ENCODE data around the gene SH2D5.
"Not testable (repeated sequence)": the region's sequence is repeated elsewhere in the genome, so short reads cannot be mapped to it uniquely, and the experiment has no call there.

Gene SH2D5

GRCh38 chr1:20727746-20728316, 4.7 kb downstream of the SH2D5 start:
- no peak for DNase-seq

DNA sequence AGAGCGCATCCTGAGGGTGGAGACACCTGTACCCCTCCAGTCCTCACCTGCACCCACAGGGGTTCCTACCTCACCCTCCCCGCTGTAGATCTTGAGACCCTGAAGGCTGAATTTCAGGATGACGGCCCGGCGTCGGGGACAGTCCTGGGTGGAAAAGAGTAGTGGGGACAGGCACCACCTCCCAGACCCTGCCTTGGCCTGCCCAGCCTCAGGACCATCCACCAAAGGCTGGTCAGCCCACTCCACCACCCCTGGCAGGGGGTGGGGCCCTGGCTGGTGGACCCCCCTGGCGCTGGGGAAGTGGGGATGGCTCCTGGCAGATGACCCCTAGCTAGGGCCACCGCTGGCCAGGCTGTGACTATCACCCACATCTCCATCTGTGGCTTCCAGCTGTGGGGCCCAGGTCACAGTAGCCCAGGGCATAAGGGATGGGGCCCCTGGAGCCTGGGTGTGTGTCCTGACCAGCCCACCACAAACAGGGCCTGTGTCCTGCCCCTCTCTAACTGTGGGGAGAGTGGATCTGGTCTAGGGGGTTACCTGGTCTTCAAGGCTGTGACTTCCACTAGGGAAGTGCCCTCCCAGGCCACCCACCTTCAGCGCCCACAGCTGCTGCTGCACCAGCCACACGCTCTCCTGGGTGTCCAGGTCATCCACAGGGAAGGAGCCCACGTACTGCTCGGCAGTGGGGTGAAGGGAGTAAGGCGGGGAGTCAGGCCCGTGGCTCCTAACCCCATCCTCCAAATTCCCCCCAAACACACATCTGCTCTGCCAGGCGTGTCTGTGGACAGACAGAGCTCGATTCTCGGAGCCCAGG, 5.4 kb downstream of the SH2D5 start:
- no peak for DNase-seq

- DNase-seq = no peak
These were observed 6.2 kb downstream of the SH2D5 start for GRCh38 chr1:20726118-20726911.

DNA sequence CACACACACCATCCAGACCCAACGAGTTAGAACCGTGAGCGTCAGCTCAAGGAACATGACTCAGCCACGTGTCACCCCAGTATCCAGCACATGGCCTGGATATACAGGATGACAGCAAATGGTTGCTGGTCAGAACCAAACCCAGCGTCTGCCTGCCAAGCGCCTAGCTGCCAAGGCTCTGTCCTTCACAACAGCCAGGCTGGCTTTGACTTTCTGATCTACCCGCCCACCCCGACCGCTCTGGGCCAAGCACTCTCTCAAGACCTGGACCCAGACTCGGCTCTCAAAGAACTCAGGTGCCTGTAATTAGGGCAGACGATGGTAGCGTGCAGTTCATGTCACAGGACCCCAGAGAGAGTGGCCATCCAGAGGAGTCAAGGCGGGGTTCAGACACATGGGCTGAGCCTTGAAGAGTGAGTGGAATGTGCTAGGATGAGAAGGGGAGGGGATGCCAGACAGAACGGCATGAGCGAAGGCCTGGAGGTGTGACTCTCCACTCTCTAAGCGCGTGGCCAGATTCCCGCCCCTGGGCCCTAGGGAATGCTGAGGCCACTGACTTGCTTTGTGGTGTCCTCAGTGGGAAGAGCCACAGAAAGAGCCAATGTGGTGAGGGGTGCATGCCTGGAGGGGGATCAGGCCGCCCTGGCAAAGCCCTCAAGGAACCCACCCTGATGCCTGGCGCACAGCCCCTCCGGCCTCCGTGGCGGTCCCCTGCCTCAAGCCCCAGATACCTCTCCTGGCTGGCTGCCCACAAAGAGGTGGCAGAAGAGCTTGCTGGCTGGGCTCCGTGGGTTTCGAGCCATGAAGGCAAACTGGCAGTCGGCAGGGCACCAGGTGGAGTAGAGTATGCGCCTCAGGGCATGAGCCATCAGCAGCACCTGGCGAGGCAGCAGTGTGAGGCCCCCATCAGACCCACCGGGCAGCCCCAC, 7.0 kb downstream of the SH2D5 start:
- no peak for DNase-seq

DNA sequence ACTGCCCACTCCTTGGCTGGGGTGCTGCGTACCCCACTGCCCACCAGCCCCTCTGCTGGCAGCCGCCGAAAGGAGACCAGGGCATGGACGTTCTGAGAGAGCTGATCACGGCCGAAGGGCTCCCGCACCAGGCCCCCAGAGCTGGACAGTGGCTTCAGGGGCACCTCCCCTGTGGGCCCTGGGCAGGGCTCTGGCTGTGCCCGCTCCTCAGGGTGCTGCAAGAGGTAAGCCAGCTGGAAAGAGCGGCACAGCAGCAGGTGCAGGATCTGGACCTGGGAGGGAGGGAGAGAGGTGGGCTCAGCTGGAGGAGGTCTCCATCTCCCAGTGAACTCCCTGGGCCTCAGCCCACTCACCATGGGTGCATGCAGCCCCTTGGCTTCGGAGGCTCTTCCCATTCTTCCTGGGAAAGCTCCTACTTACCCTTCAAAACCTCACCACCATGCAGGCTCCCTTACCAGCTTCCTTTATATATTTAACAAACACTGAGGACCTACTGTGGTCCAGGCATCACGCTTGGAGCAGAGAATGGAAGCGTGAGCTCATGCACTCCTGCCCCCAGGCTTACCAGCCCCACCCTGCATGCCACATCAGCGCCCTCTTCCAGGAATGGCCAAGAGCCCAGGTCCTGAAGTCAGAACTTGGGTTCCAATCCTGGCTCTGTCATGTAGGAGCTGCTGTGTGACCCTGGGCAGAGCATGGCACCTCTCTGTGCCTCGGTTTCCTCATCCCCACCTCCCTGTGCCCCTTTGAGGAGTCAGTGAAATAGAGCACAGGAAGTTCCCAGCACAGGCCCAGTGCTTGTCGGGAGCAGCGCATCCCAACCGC, 7.9 kb downstream of the SH2D5 start:
- no peak for DNase-seq

DNA sequence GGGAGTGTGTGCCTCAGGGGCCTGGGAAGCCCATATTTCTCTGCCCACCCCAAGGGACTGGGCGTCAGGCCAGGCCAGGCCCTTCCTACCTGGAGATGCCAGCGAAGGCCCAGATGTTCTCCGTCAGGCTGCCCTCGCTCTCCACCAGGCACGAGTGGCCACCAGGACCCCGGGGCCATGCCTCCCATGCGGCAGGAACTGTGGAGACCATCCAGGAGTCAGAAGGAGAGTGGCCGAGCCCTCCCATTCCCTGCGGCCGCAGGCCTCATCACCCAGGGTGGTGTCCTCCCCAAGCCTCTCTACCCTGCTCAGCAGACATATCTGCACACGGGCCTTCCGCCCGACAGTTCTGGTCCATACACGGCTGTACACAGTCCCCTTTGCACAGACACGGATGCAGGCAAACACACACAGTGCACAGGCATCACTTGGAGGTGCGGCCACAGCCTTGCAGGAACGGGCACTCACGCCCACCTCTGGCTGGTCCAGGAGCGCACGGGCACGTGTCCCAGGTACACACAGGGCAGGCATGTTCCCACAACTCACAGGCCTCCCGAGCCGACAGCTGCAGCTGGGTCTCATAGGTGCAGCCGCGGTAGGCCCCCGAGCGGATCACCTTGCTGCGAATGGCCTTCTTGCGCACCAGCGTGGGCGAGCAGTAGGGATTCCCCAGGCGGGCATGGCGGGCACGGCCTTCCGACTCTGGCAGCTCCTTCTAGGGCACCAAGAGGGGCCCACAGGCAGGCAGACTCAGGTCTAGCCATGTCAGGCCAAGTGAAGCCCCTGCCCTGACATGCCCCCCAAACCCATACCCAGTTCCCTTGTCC, 8.8 kb downstream of the SH2D5 start:
- DNase-seq = no peak

GRCh38 chr1:20723159-20723536, 9.4 kb downstream of the SH2D5 start:
- DNase-seq = no peak

- DNase-seq = no peak
These were observed 11.1 kb downstream of the SH2D5 start for GRCh38 chr1:20721117-20722061.

GRCh38 chr1:20720631-20721091, 11.8 kb downstream of the SH2D5 start:
- DNase-seq = no peak

DNA sequence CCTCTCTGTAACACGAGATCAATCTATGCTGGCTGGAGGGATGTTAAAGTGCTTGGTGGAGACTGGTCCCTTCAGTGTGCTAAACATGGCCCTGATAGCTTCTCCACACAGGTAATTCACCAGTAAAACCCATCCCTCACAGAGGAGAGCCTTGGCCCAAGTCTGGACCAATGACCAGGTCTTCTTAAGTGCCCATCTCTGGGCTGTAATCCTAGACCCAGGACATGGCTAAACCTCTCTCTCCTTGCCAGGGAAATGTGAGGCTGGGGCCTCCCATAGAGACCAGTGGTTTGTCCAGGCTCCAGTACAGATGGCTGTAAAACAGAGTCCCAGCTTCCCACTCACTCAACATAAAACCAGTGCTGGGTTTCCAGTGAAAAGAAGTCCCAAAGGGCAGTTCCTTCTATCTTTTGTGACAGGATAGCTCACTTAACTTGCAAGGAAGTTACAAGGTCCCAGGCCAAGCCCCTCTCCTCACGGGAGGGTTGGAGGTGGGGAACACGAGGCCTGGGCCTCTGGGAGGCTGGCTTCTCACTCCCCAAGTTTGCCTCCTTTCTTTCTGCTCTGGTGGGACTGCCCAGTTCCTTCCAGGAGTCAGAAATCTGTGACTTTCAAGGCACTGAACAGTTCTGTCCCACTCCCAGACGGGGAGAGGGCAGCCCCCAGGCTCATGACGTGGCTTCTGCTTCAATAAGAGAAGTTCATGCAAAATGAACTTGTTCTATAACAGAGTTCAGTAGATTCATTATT, 12.5 kb downstream of the SH2D5 start:
- no peak for DNase-seq

GRCh38 chr1:20719261-20719660, 13.2 kb downstream of the SH2D5 start:
- DNase-seq = no peak

DNA sequence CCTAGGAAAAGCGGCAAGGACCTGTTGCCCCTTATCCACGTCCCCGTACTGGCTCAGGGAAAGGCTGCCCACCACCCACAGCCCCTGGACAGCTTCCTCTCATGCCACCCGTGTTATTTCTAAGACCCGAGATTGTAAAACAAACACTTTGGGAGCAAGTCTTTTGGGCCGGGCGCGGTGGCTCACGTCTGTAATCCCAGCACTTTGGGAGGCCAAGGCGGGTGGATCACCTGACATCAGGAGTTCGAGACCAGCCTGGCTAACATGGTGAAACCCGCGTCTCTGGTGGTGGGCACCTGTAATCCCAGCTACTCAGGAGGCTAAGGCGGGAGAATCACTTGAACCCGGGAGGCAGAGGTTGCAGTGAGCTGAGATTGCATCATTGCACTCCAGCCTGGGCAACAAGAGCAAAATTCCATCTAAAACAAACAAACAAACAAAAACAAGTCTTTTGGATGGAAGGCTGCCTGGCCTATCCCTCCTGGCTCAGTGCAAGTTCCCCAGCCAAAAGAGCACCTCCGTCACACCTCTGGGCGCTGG, 14.1 kb downstream of the SH2D5 start:
- not testable (repeated sequence) for DNase-seq

DNA sequence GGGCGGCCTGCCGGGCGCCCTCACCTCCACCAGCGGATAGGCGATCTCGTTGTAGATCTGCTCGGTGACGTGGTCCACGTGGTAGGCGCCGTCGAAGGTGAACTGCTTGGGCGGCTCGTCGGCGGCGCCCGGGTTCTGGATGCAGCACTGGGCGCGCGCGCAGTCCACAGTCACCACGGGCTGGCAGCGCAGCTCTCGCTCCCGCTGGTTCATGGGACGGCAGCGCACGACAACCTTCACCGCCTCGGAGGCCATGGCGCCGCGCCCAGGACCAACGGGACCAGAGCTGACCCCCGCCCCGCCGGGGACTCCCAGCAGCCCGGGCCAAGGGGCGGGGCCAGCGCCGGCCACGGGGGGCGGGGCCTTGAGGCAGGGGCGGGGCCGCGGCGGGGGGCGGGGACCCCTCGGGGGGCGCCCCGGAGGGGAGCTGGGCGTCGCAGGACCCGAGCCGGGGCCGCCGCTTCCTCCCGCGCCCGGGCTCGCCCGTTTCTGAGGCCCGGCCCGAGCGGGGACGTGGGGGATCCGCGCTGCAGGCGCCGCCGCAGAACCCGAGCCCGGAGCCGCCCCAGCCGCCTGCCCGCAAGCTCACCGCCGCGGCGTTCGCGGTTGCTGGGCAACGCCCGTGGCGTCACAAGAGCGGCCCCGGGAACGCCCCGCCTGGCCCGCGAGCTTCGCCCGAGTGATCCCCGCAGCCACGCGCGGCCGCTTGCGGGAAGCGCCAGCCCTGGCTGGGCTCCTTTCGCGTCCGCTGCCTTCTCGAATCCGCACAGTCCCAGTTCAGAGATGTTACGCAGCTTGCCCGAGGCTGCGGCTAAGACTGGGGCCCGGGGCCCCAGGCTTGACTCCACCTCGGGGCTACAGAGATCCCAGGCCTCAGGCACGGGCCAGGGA, 14.8 kb downstream of the SH2D5 start, which contains the start of gene KIF17:
Gene KIF17, minus strand, starts transcription at position 556 of the 891 bp plus-strand sequence. Its CDS starts 301 bp downstream, at position 255.
- DNase-seq = peak; percentile 65

GRCh38 chr1:20716232-20716631, 16.3 kb downstream of the SH2D5 start:
- DNase-seq = no peak

DNA sequence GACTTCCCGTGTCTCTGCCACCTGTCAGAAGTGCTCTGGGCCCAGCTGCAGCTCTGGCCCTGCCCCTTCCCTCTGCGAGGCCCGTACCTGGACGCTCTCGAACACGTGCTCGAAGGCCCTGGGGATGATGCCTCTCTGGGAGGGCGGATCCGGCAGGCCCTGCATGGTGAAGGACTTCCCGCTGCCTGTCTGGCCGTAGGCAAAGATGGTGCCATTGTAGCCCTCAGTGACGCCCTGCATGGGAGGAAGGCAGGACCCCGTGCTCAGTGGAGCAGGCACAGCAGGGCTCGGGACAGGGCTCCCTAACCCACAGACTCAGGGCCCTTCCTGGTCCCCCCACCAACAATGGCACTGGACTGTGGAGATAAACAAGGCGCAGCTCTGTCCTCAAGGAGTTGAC, 17.1 kb downstream of the SH2D5 start:
- DNase-seq = no peak

DNA sequence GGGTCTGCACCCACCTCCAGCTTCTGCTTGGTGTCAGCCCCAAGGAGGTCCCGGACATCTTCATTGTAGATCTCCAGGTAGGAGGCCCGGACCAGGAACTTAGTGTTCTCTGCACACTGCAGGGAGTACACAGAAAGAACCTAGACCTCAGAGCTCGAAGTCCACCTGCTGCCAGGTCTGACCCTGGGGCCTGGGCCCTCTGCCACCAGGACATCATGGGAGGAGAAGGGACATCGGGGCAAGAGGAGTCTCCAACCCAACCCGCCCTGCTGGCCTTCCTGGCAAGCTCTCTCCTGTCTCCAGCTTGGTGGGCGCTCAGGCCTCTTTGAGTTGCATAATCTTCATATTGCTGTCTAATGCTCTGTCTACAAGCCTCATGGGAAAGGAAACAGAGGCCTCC, 19.1 kb downstream of the SH2D5 start:
- no peak for DNase-seq

DNA sequence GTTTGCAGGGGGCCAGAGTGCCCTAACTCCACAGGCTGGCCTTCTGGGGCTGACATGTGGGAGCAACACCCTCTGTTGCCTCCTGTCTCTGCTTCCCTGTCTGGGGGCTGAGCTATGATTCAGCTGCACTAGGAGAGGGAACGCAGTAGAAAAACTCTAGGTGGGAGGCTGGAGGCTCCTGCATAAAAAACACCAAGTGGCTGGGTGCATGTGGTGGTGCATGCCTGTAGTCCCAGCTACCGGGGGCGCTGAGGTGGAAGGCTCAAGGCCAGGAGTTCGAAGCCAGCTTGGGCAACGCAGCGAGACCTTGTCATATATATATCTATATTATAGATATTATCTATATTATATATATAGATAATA, 20.3 kb downstream of the SH2D5 start:
- DNase-seq = no peak

All from NCI-H510A treated with DMSO at 0.1 percent for 48 hours (cell line).